ENCODE results near the gene RLN1. TPM values are rescaled to one million over a fixed set of nuclear protein-coding genes. Genes with fewer than 3 reads are reported as not detected.
"Not testable (repeated sequence)": the region's sequence is repeated elsewhere in the genome, so short reads cannot be mapped to it uniquely, and the experiment has no call there.

RLN1 gene
- total RNA-seq, 8 experiments from 2014 or later, result 0.25 to 0.66 (median 0.41) TPM; not detected in 5

- Histone ChIP-seq H3K27ac (no peak overlapping the region), H3K4me3 (no peak overlapping the region), H3K4me1 (replicated peaks in 1 of 2) (no peaks in the 10 kb centered on the region)
- WGBS, 10 experiments, result 80 to 100% (median 100%) methylated on average over 1 to 2 of the region's 2 CpGs; no CpG with 5 or more reads in 3 of the 10 experiments
- in situ Hi-C loops (cut with MboI; ENCODE audit: low pct_unique_long_range_greater_than_20kb in 2 of 9, low sequenced_read_pairs in 9 of 9, unreplicated experiment in 9 of 9), result no loop called here
- no peak for ATAC-seq (replicated peaks in 6 of 8)
Observed at GRCh38 chr9:5355817-5356216, 16.1 kb upstream of the RLN1 start.

GRCh38 chr9:5355226-5355625 is 15.6 kb upstream of the RLN1 start:
- ATAC-seq (replicated peaks in 6 of 8), result no peak
- no peaks in the 10 kb centered on the region for H3K4me1 ChIP-seq (replicated peaks in 1 of 2)
- in situ Hi-C loops (cut with MboI; ENCODE audit: low pct_unique_long_range_greater_than_20kb in 2 of 9, low sequenced_read_pairs in 9 of 9, unreplicated experiment in 9 of 9), result no loop called here
- no peak overlapping the region for H3K4me3 ChIP-seq
- H3K27ac ChIP-seq, result no peak overlapping the region
- WGBS, 10 experiments, result 92 to 100% (median 100%) methylated on average over 1 of the region's 1 CpG; no CpG with 5 or more reads in 4 of the 10 experiments

GRCh38 chr9:5354184-5354583 is 14.5 kb upstream of the RLN1 start:
- no peak overlapping the region for H3K27ac ChIP-seq
- no peaks in the 10 kb centered on the region for H3K4me1 ChIP-seq (replicated peaks in 1 of 2)
- 40 to 100% (median 85%) methylated on average over 1 to 2 of the region's 2 CpGs; no CpG with 5 or more reads in 3 of the 10 experiments for WGBS, 10 experiments
- no peak for ATAC-seq (replicated peaks in 6 of 8)
- in situ Hi-C loops (cut with MboI; ENCODE audit: low pct_unique_long_range_greater_than_20kb in 2 of 9, low sequenced_read_pairs in 9 of 9, unreplicated experiment in 9 of 9), result no loop called here
- no peak overlapping the region for H3K4me3 ChIP-seq

- H3K27ac ChIP-seq, result no peak overlapping the region
- in situ Hi-C loops (cut with MboI; ENCODE audit: low pct_unique_long_range_greater_than_20kb in 2 of 9, low sequenced_read_pairs in 9 of 9, unreplicated experiment in 9 of 9), result no loop called here
- ATAC-seq (replicated peaks in 6 of 8), result no peak
- no peaks in the 10 kb centered on the region for H3K4me1 ChIP-seq (replicated peaks in 1 of 2)
- H3K4me3 ChIP-seq, result no peak overlapping the region
- WGBS, 10 experiments, result 80 to 100% (median 87%) methylated on average over 1 of the region's 1 CpG; no CpG with 5 or more reads in 4 of the 10 experiments
Observed at GRCh38 chr9:5352637-5353248, 13.1 kb upstream of the RLN1 start.

GRCh38 chr9:5336688-5337087 is 3.0 kb downstream of the RLN1 start:
- in situ Hi-C loops (cut with MboI; ENCODE audit: low pct_unique_long_range_greater_than_20kb in 2 of 9, low sequenced_read_pairs in 9 of 9, unreplicated experiment in 9 of 9), result no loop called here

GRCh38 chr9:5331276-5331675 is 8.4 kb downstream of the RLN1 start:
- H3K4me1 ChIP-seq (replicated peaks in 1 of 2); ATAC-seq (replicated peaks in 6 of 8); H3K4me3 ChIP-seq; H3K27ac ChIP-seq; in situ Hi-C loops (cut with MboI; ENCODE audit: low pct_unique_long_range_greater_than_20kb in 2 of 9, low sequenced_read_pairs in 9 of 9, unreplicated experiment in 9 of 9): not testable (repeated sequence)
- 40 to 100% (median 90%) methylated on average over 1 to 3 of the region's 3 CpGs; no CpG with 5 or more reads in 4 of the 10 experiments for WGBS, 10 experiments

More at GRCh38 chr9:5336688-5337087, 3.0 kb downstream of the RLN1 start:
- Histone ChIP-seq H3K4me1 (replicated peaks in 1 of 2) (no peaks in the 10 kb centered on the region), H3K27ac (no peak overlapping the region), H3K4me3 (no peak overlapping the region)
- WGBS, 10 experiments, result 61 to 100% (median 82%) methylated on average over 1 to 4 of the region's 4 CpGs; no CpG with 5 or more reads in 2 of the 10 experiments
- no peak for ATAC-seq (replicated peaks in 6 of 8)

- in situ Hi-C loops (cut with MboI; ENCODE audit: low pct_unique_long_range_greater_than_20kb in 2 of 9, low sequenced_read_pairs in 9 of 9, unreplicated experiment in 9 of 9), result no loop called here
- peak in 2 of 8 experiments; percentile 47 to 65 for ATAC-seq (replicated peaks in 6 of 8)
- Histone ChIP-seq H3K4me3 (no peak overlapping the region), H3K27ac (no peak overlapping the region), H3K4me1 (replicated peaks in 1 of 2) (no peaks in the 10 kb centered on the region)
- WGBS, 10 experiments, result 13 to 88% (median 26%) methylated on average over 2 to 9 of the region's 10 CpGs; no CpG with 5 or more reads in 3 of the 10 experiments
Observed at GRCh38 chr9:5326893-5327548, 12.7 kb downstream of the RLN1 start.

GRCh38 chr9:5326187-5326586 is 13.5 kb downstream of the RLN1 start:
- H3K4me1 ChIP-seq (replicated peaks in 1 of 2), result no peaks in the 10 kb centered on the region
- in situ Hi-C loops (cut with MboI; ENCODE audit: low pct_unique_long_range_greater_than_20kb in 2 of 9, low sequenced_read_pairs in 9 of 9, unreplicated experiment in 9 of 9), result no loop called here
- no peak overlapping the region for H3K4me3 ChIP-seq
- no peak for ATAC-seq (replicated peaks in 6 of 8)
- H3K27ac ChIP-seq, result no peak overlapping the region

- ATAC-seq (replicated peaks in 6 of 8); H3K27ac ChIP-seq; H3K4me1 ChIP-seq (replicated peaks in 1 of 2); in situ Hi-C loops (cut with MboI; ENCODE audit: low pct_unique_long_range_greater_than_20kb in 2 of 9, low sequenced_read_pairs in 9 of 9, unreplicated experiment in 9 of 9); H3K4me3 ChIP-seq: not testable (repeated sequence)
- 17 to 92% (median 46%) methylated on average over 1 of the region's 1 CpG; no CpG with 5 or more reads in 6 of the 10 experiments for WGBS, 10 experiments
Observed at GRCh38 chr9:5321601-5322000, 18.1 kb downstream of the RLN1 start.

- in situ Hi-C loops (cut with MboI; ENCODE audit: low pct_unique_long_range_greater_than_20kb in 2 of 9, low sequenced_read_pairs in 9 of 9, unreplicated experiment in 9 of 9), result no loop called here
- ATAC-seq (replicated peaks in 6 of 8), result no peak
Observed at GRCh38 chr9:5321058-5321457, 18.6 kb downstream of the RLN1 start.

GRCh38 chr9:5316406-5316805 is 23.3 kb downstream of the RLN1 start:
- 40 to 100% (median 100%) methylated on average over 1 of the region's 1 CpG; no CpG with 5 or more reads in 5 of the 10 experiments for WGBS, 10 experiments
- H3K27ac ChIP-seq; in situ Hi-C loops (cut with MboI; ENCODE audit: low pct_unique_long_range_greater_than_20kb in 2 of 9, low sequenced_read_pairs in 9 of 9, unreplicated experiment in 9 of 9); H3K4me3 ChIP-seq; H3K4me1 ChIP-seq (replicated peaks in 1 of 2); ATAC-seq (replicated peaks in 6 of 8): not testable (repeated sequence)

More at GRCh38 chr9:5321058-5321457, 18.6 kb downstream of the RLN1 start:
- no peaks in the 10 kb centered on the region for H3K4me1 ChIP-seq (replicated peaks in 1 of 2)
- no peak overlapping the region for H3K4me3 ChIP-seq
- no peak overlapping the region for H3K27ac ChIP-seq
- WGBS, 10 experiments, result 0 to 22% (median 0%) methylated on average over 1 of the region's 1 CpG; no CpG with 5 or more reads in 2 of the 10 experiments

- Histone ChIP-seq H3K4me3 (no peak overlapping the region), H3K27ac (no peak overlapping the region), H3K4me1 (replicated peaks in 1 of 2) (no peaks in the 10 kb centered on the region)
- in situ Hi-C loops (cut with MboI; ENCODE audit: low pct_unique_long_range_greater_than_20kb in 2 of 9, low sequenced_read_pairs in 9 of 9, unreplicated experiment in 9 of 9), result no loop called here
- no peak for ATAC-seq (replicated peaks in 6 of 8)
- WGBS, 10 experiments, result 10 to 66% (median 54%) methylated on average over 2 to 4 of the region's 4 CpGs
Observed at GRCh38 chr9:5315187-5315923, 24.3 kb downstream of the RLN1 start.

- Histone ChIP-seq H3K4me3 (no peak overlapping the region), H3K4me1 (replicated peaks in 1 of 2) (no peaks in the 10 kb centered on the region), H3K27ac (no peak overlapping the region)
- ATAC-seq (replicated peaks in 6 of 8), result no peak
- in situ Hi-C loops (cut with MboI; ENCODE audit: low pct_unique_long_range_greater_than_20kb in 2 of 9, low sequenced_read_pairs in 9 of 9, unreplicated experiment in 9 of 9), result no loop called here
Observed at GRCh38 chr9:5310851-5311250, 28.8 kb downstream of the RLN1 start.
